Karpas-422 (cell line): ENCODE data around the gene STK38L. TPM values are rescaled to one million over a fixed set of nuclear protein-coding genes. Genes with fewer than 3 reads are reported as not detected.

Source experiments
- DNase-seq: peaks from one replicate; pipeline ENCODE4 v3.0.0-alpha.2; 2015
- H2AFZ ChIP-seq: fragments of 200-600 bp; sonication (generic); 2 replicates; pipeline ENCODE4 v1.6.1; 2014; ENCODE audit warnings: antibody characterized with exemption, low read length, mixed read lengths
- H3K27ac ChIP-seq: fragments of 200-600 bp; sonication (generic); 2 replicates; pipeline ENCODE4 v1.5.1; 2014; ENCODE audit warnings: mild to moderate bottlenecking, low read length, moderate library complexity
- H3K27me3 ChIP-seq: fragments of 200-600 bp; sonication (generic); 2 replicates; pipeline ENCODE4 v1.6.1; 2014; ENCODE audit warnings: low read length, mixed read lengths
- H3K36me3 ChIP-seq: fragments of 200-600 bp; sonication (generic); 2 replicates; pipeline ENCODE4 v1.6.1; 2014; ENCODE audit warnings: low read length, mixed read lengths; ENCODE audit not compliant: insufficient read depth
- H3K4me1 ChIP-seq: fragments of 200-600 bp; sonication (generic); 2 replicates; pipeline ENCODE4 v1.6.1; 2014; ENCODE audit warnings: mild to moderate bottlenecking, low read length, mixed read lengths
- H3K4me2 ChIP-seq: fragments of 200-600 bp; sonication (generic); 2 replicates; pipeline ENCODE4 v1.6.1; 2014; ENCODE audit warnings: low read length, low read depth, mild to moderate bottlenecking; ENCODE audit not compliant: poor library complexity, severe bottlenecking
- H3K4me3 ChIP-seq: fragments of 200-600 bp; sonication (generic); 2 replicates; pipeline ENCODE4 v1.5.1; 2014; ENCODE audit warnings: mild to moderate bottlenecking, antibody characterized with exemption, low read length, mixed read lengths
- H3K79me2 ChIP-seq: fragments of 200-600 bp; sonication (generic); 2 replicates; pipeline ENCODE4 v1.6.1; 2014; ENCODE audit warnings: mild to moderate bottlenecking, low read length, mixed read lengths
- H3K9ac ChIP-seq: fragments of 200-600 bp; sonication (generic); 2 replicates; pipeline ENCODE4 v1.6.0; 2014; ENCODE audit warnings: low read length
- H3K9me2 ChIP-seq: fragments of 200-600 bp; sonication (generic), shearing (Covaris generic); replicated peaks from 2 replicates; pipeline ENCODE4 v1.6.0; 2014; ENCODE audit warnings: mild to moderate bottlenecking, low read length, moderate library complexity; ENCODE audit not compliant: insufficient read depth
- H3K9me3 ChIP-seq: fragments of 300-700, 200-600 bp; sonication (generic); 2 replicates; pipeline ENCODE4 v1.6.1; 2014; ENCODE audit warnings: low read length, mixed read lengths
- H4K20me1 ChIP-seq: fragments of 200-600 bp; sonication (generic); 2 replicates; pipeline ENCODE4 v1.6.1; 2014; ENCODE audit warnings: mild to moderate bottlenecking, antibody characterized with exemption, low read length, low read depth; ENCODE audit not compliant: insufficient read depth
- total RNA-seq: library from RNA; depleted of rRNA; stranded (reverse); fragments of >200 nt; shearing (Covaris generic); gene quantifications from 2 replicates; pipeline ENCODE4 v1.2.3, GENCODE V29; 2014; ENCODE audit warnings: low replicate concordance

The STK38L gene
- total RNA-seq, 1 experiment from 2014 or later = 5.1 TPM

DNA sequence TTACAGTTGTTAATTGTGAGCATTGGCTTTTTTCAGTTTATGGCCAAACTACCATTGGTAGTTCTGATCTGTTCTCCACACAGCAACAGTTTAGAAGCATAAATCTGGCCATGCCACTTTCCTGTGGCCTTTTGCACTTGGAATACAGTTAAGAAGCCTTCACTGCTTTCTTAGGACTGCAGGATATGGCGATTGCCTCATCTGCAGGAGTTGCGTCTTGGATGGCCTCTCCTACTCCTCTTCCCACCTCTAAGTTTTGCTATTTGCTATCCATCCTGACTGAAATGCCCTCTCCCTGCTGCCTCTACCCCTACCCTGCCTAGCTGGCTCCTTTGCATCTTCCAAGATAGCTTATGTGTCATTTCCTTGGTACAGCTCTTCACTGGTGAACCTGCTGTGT lies 75.8 kb downstream of the STK38L start:
- Histone ChIP-seq H3K4me1 (no peaks in the 10 kb centered on the region), H3K27ac (no peak overlapping the region), H3K4me2 (no peak overlapping the region), H3K9me3 (no peaks in the 10 kb centered on the region), H4K20me1 (no peaks in the 10 kb centered on the region), H3K9ac (no peak overlapping the region), H3K79me2 (no peaks in the 10 kb centered on the region), H3K27me3 (no peaks in the 10 kb centered on the region), H2AFZ (no peak overlapping the region), H3K9me2 (no peaks in the 10 kb centered on the region), H3K36me3 (no peaks in the 10 kb centered on the region), H3K4me3 (no peak overlapping the region)
- no peak for DNase-seq

DNA sequence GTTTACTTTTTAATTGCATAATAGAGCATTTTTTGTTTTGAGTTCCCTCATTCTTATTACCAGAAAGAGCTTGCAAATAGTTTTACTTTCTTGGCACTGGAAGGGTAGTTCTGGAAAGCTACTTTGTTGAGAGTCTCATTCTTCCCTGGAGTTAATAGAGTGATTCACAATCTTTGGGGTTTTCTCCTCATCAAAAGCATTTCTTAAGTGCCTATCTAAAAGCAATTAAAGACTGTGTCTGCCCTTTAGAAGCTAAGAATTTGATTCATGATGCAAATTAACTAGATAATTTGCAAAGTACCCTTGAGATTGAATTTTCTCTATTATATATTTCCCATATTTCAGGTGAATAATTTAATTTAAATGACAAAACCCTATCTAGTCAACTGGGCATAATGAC lies 80.4 kb downstream of the STK38L start:
- no peaks in the 10 kb centered on the region for H3K9me3 ChIP-seq
- no peaks in the 10 kb centered on the region for H3K9me2 ChIP-seq
- H3K9ac ChIP-seq = no peak overlapping the region
- no peak overlapping the region for H3K27ac ChIP-seq
- no peak overlapping the region for H3K4me2 ChIP-seq
- no peaks in the 10 kb centered on the region for H3K27me3 ChIP-seq
- DNase-seq = no peak
- H3K4me1 ChIP-seq = no peaks in the 10 kb centered on the region
- no peak overlapping the region for H3K4me3 ChIP-seq
- H3K79me2 ChIP-seq = no peaks in the 10 kb centered on the region
- H2AFZ ChIP-seq = no peak overlapping the region
- no peaks in the 10 kb centered on the region for H4K20me1 ChIP-seq
- H3K36me3 ChIP-seq = no peaks in the 10 kb centered on the region

DNA sequence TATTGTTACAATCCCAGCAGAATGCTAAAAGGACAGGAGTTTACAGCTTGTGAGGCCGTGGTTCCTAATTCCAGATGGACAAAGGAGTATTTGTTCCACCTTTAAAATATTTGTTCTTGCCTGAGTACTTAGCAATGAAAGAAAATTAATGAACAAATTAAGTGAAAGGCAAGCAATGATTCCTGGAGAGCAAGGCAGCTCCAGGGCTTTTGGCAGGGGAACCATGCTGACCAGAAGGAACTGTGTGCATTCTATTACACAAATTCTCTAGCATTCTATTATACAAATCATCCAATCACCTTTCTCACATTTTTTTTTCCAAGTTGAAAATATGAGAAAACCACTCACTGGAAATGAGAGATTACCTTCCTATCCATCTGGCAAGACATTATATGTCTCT lies 86.8 kb downstream of the STK38L start:
- DNase-seq = no peak
- no peak overlapping the region for H3K4me3 ChIP-seq
- H3K27me3 ChIP-seq = no peaks in the 10 kb centered on the region
- no peaks in the 10 kb centered on the region for H3K9me3 ChIP-seq
- H4K20me1 ChIP-seq = no peaks in the 10 kb centered on the region
- H3K4me2 ChIP-seq = no peak overlapping the region
- peaks cover 8% of the 10 kb centered on the region; the same call in 1 of the 2 replicates for H3K4me1 ChIP-seq
- no peaks in the 10 kb centered on the region for H3K9me2 ChIP-seq
- H3K9ac ChIP-seq = no peak overlapping the region
- H3K36me3 ChIP-seq = no peaks in the 10 kb centered on the region
- H3K27ac ChIP-seq = no peak overlapping the region
- H3K79me2 ChIP-seq = no peaks in the 10 kb centered on the region
- H2AFZ ChIP-seq = no peak overlapping the region

DNA sequence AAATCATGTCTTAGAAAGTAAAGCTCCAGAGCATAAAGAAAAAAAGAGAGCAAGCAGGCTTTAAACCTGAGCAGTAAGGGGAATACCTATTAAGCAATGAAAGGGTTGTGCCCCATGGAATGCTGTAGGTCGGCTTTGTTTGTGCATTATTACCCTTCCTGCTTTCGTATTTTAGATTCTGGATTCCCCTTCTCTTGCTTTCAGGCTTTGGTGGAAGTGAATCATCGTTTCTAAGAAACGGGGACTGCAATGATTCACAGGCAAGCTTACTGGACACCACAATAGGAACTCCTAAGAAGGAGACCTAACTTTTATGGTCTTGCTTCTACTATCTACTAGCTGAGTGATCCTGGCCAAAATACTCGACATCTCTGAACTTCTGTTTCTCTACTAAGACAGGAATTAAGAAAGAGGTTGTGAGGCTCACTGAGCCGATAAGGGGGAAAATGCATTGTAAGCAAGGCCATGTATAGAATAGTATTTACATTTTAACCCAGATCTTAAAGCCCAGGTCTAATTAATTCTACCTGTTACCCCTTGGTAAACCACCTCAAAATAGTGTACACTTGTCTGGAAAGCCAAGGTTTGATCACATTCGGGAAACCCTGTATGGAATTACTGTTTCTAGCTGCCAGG lies 87.3 kb downstream of the STK38L start:
- no peak overlapping the region for H3K27ac ChIP-seq
- no peak for DNase-seq
- no peaks in the 10 kb centered on the region for H3K9me3 ChIP-seq
- H3K9me2 ChIP-seq = no peaks in the 10 kb centered on the region
- peaks cover 8% of the 10 kb centered on the region; the same call in 1 of the 2 replicates for H3K4me1 ChIP-seq
- no peaks in the 10 kb centered on the region for H3K36me3 ChIP-seq
- no peaks in the 10 kb centered on the region for H3K27me3 ChIP-seq
- no peak overlapping the region for H3K9ac ChIP-seq
- no peak overlapping the region for H2AFZ ChIP-seq
- no peak overlapping the region for H3K4me3 ChIP-seq
- no peaks in the 10 kb centered on the region for H4K20me1 ChIP-seq
- no peaks in the 10 kb centered on the region for H3K79me2 ChIP-seq
- no peak overlapping the region for H3K4me2 ChIP-seq

DNA sequence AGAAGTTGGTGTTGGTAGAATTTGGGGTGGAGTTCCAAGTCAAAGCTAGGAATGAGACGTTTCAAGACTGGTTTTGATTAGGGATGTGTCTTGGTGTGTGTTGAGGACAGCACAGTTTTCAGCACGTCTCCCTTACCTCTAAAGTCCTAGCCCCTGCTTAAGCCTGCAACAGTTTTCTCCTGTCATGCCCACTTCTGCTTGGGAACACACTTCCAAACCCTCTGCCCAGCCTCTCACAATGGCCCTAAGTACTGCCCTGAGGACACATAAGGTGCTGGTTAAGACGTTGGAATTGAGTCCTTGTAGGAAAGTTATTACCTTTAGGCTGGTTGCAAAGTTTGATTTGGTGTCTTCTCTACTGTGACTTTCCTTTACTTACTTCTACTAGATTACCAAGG lies 87.8 kb downstream of the STK38L start:
- no peaks in the 10 kb centered on the region for H3K9me2 ChIP-seq
- H3K27ac ChIP-seq = no peak overlapping the region
- H2AFZ ChIP-seq = no peak overlapping the region
- no peaks in the 10 kb centered on the region for H3K36me3 ChIP-seq
- H3K27me3 ChIP-seq = no peaks in the 10 kb centered on the region
- H4K20me1 ChIP-seq = no peaks in the 10 kb centered on the region
- no peak overlapping the region for H3K4me2 ChIP-seq
- no peak overlapping the region for H3K4me3 ChIP-seq
- H3K79me2 ChIP-seq = no peaks in the 10 kb centered on the region
- peaks cover 8% of the 10 kb centered on the region; the same call in 1 of the 2 replicates for H3K4me1 ChIP-seq
- DNase-seq = no peak
- H3K9ac ChIP-seq = no peak overlapping the region
- H3K9me3 ChIP-seq = no peaks in the 10 kb centered on the region

DNA sequence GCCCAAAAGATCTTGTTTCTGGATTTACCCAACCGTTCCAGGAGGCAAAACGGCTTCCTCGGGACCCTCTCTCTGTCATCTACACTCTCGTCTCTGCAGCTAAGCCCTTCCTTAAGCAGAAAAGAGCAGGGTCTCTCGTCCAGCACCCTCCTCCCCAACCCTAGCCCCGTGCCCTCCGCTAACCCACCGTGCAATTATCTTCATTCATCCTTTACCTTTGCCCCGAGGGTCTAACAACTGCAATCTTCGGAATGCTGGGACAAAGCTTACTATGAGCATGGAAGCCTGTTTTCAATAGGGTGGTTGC lies 88.3 kb downstream of the STK38L start:
- Histone ChIP-seq H3K27ac (no peak overlapping the region), H2AFZ (no peak overlapping the region), H3K36me3 (no peaks in the 10 kb centered on the region), H3K9me2 (no peaks in the 10 kb centered on the region), H4K20me1 (no peaks in the 10 kb centered on the region), H3K9ac (no peak overlapping the region), H3K4me1 (peaks cover 8% of the 10 kb centered on the region; the same call in 1 of the 2 replicates), H3K79me2 (no peaks in the 10 kb centered on the region), H3K4me2 (no peak overlapping the region), H3K4me3 (no peak overlapping the region), H3K9me3 (no peaks in the 10 kb centered on the region), H3K27me3 (no peaks in the 10 kb centered on the region)
- no peak for DNase-seq

DNA sequence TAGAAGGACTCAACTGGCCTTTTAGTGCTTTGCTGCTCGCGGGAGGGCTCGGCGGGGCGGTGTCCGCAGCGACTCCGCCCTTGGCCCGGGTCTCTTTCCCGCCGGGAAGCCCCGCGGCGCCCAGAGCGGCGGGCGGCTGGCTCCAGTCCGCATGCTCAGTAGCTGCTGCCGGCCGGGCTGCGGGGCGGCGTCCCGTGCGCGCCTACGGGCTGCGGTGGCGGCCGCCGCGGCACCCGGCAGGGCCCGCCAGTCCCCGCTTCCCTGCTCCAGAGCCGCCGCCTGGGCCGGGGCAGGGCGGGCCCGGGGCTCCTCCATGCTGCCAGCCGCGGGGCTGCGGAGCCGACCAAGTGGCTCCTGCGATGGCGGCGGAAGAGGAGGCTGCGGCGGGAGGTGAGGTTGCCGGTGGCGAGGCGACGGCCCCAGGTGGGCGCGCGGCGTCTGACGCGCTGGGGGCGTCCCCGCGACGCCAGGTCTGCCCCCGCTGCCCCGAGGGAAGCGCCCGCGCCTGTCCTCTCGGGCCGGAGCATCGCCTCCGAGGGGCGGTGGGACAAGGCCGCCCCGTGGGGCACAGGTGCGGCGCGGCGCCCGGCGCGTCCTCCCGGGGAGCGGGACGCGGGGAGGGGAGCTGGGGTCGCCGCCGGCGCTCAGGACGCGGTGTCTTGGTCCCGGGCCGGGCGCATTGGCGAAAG lies 88.8 kb downstream of the STK38L start, which contains the start of gene BMAL2:
Gene BMAL2 (plus strand): TSS at position 123 of the 689 bp plus-strand sequence. CDS start 237 bp downstream, at position 360.
- no peaks in the 10 kb centered on the region for H3K79me2 ChIP-seq
- H3K4me2 ChIP-seq = peak within 1 kb of the TSS; percentile 55
- no peak within 1 kb of the TSS for H2AFZ ChIP-seq
- H3K36me3 ChIP-seq = no peaks in the 10 kb centered on the region
- H3K4me3 ChIP-seq = peak within 1 kb of the TSS; percentile 50; the same call in 1 of the 2 replicates
- no peaks in the 10 kb centered on the region for H3K9me3 ChIP-seq
- H3K4me1 ChIP-seq = peaks cover 8% of the 10 kb centered on the region; the same call in 1 of the 2 replicates
- no peaks in the 10 kb centered on the region for H4K20me1 ChIP-seq
- no peak within 1 kb of the TSS for H3K27ac ChIP-seq
- H3K27me3 ChIP-seq = no peaks in the 10 kb centered on the region
- H3K9ac ChIP-seq = no peak within 1 kb of the TSS
- no peak for DNase-seq
- H3K9me2 ChIP-seq = no peaks in the 10 kb centered on the region

DNA sequence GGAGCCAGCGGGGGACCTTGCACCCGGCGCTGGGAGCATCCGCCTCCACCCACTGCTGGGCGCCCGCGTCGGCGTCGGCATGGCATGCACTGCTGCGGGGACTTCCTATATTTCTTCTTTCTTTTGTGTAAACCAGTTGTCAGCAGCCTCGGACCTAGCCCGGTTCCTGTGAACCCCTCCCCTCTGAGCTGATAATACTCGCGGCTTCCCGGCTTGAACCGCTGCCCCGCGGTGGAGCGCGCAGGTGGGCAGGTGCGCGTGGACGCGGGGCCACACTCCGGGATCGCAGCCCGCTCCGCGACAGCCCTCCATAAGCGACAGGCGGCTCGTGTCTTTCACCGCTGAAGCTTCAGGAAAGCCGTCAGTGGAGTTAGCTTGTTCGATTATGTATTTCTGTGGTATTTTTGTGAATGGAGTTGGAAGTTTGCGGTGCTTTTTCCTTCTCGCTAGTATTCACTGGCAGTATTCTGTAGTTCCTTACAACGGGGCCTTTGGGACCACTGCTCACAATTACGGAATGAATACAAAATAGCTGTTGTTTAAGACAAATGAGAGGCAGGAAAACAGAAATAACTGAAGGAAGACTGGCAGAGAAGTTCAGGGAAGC lies 89.4 kb downstream of the STK38L start:
- H4K20me1 ChIP-seq = no peaks in the 10 kb centered on the region
- no peaks in the 10 kb centered on the region for H3K79me2 ChIP-seq
- no peak overlapping the region for H3K9ac ChIP-seq
- peak overlapping the region; percentile 50; the same call in 1 of the 2 replicates for H3K4me3 ChIP-seq
- H2AFZ ChIP-seq = no peak overlapping the region
- H3K36me3 ChIP-seq = no peaks in the 10 kb centered on the region
- DNase-seq = no peak
- H3K4me2 ChIP-seq = peak overlapping the region; percentile 55
- no peak overlapping the region for H3K27ac ChIP-seq
- no peaks in the 10 kb centered on the region for H3K9me2 ChIP-seq
- H3K27me3 ChIP-seq = no peaks in the 10 kb centered on the region
- no peaks in the 10 kb centered on the region for H3K9me3 ChIP-seq
- H3K4me1 ChIP-seq = peaks cover 8% of the 10 kb centered on the region; the same call in 1 of the 2 replicates
